IPS-NIHi11 (cell line): ENCODE data around the gene SESTD1.
"Not testable (repeated sequence)": the region's sequence is repeated elsewhere in the genome, so short reads cannot be mapped to it uniquely, and the experiment has no call there.

Experiments
- DNase-seq: peaks from one replicate; pipeline ENCODE4 v3.0.0; 2012; ENCODE audit warnings: mixed read lengths, low spot score

SESTD1 gene

DNA sequence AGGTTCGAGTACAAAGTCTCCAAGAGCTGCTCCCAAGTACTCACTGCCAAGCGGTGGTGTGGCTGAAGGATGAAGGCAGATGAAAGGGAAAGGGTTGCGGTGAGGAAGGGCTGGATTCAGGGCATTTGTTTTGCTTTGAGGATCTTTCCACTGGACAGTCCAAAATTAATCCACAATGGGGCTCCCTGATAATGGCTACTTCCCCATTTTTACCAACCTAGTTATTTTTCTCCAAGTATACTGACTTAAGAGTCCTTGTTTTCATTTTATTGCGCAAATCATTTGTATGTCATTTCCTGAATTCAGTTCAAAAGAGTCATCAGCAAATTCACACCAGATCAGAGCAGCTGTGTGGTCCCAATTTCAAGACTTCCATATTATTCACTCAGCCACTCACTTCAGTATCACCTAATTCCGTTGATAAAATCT is 464 bp upstream of the SESTD1 start:
- DNase-seq, result no peak

DNA sequence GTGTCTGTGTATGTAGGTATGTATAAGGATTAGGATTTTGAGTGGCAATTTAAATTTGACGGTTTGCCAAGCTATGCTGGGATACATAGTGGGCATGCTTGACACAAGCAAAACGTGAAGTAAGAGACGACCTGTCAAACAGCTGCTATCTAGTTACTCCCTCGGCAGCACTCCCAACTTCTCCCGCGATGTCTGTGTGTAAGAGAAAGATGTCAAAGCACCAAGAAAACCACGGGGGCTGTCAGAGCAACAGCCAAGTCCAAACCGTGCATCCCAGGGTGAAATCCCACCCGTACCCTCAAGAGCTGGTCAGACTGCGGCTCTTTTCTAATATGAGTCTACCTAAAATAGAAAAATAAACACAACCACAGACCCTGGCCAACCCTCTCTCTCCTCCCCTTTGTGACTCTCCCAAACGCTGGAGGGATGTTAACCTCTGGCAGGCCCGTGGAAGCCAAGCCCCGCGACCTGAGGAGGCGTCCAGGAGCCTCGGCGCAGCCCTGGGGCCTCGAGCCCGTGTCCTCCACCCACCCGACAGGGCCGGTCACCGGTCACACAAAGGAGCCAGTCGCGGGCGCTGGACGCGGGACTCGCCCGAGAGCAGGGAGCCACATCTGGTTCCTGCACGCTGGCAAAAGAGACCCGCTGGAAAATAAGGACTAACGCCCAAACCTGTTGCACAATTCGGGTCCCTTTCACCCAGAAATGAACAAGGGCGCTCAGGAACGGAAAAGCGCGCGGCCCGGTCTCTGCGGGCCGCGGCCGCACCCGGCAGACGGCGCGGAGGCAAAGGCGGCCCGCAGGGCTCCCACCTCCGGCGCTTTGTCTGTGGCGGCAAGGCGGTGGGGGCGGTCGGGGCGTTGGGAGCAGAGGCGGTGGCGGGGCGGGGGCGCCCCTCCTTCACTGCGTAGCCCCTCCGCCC is 925 bp downstream of the SESTD1 start:
- peak; percentile 34 for DNase-seq

DNA sequence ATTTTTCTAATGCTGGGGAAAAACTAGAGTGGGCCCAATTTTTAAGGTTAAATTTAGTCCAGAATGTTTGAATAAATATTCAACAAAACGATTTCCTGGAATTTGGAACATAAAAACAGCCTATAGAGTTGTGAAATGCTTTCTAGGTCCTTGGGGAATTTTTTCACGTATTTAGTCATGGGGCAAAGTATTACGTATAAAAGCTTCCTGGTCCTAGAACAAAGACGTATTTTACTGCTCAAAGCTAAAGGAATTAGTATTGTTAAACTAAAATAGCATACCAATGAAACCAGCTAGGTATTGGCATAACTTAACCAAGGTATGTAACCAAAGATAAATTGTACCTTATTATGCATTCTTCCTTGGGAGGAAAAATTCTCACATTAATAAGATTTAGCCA is 1.6 kb downstream of the SESTD1 start:
- no peak for DNase-seq

DNA sequence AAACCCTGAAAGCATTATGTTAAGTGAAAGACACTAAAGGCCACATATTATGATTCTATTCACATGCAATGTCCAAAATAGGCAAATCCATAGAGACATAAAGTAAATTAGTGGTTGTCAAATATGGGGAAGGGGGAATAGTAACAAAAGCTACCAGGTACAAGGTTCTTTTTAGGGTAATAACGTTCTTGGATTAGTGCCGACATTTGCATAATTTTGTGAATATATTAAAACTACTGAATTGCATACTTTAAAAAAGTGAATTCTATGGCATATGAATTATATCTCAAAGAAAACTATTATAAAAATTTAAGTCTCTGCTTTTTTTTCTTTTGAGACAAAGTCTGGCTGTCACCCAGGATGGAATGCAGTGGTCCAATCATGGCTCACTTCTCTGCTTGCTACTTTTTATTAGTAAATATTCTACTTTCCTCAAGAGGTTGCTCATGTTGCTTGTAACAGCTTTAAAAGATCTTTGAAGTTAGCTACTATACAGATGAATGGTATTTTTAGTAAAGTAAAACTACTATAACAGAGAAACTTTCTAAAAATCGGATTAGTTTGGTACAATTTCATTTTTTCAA is 2.5 kb downstream of the SESTD1 start:
- DNase-seq, result no peak

DNA sequence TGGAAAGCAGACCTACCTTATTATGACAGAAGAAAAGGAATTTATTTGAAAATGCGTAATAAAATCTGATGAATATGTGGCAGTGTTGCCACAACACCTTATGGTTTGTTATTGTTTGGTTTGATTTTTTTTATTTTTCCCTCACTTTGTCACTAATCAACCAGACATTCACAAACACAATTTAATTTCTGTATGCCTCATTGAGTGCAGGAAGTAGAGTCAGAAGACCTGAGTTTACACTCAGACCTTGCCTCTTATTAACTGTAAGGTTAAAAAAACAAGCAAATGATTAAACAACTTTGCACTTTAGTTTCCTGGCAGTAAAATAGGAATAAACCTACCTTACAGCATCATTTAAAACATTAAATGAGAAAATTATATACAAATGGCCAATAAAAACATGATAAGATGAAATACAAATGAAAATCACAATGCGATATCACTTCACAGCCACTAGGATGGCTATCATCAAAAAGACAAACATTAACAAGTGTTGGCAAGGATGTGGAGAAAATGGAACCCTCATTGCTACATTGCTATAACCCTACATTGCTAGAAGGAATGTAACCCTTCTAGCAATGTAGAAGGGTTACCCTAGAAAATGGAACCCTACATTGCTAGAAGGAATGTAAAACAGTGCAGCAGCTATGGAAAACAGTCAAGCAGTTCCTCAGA is 3.3 kb downstream of the SESTD1 start:
- no peak for DNase-seq

DNA sequence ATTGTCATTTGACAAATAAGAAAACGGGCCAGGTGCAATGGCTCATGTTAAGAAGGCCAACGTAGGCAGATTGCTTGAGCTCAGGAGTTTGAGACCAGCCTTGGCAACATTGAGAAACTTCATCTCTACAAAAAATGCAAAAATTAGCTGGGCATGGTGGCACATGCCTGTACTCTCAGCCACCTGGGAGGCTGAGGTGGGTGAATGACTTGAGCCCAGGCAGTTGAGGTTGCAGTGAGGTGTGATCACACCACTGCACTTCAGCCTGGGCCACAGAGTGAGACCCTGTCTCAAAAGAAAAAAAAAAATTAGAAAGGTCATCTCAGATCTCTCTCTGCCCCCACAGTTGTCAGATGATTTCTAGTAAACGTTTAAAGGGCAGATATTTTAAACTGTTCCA is 4.4 kb downstream of the SESTD1 start:
- no peak for DNase-seq

DNA sequence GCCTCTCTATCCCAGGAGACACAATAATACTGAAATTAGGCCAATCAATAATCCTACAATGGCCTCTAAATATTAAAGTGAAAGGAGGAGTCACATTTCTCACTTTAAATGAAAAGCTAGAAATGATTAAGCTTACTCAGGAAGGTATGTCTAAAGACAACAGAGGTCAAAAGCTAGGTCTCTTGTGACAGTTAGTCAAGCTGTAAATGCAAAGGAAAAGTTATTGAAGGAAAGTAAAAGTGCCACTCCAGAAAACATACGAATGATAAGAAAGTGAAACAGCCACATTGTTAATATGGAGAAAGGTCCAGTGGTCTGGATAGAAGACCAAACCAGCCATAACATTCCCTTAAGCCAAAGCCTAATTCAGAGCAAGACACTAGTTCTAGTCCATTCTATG is 9.5 kb downstream of the SESTD1 start:
- no peak for DNase-seq

DNA sequence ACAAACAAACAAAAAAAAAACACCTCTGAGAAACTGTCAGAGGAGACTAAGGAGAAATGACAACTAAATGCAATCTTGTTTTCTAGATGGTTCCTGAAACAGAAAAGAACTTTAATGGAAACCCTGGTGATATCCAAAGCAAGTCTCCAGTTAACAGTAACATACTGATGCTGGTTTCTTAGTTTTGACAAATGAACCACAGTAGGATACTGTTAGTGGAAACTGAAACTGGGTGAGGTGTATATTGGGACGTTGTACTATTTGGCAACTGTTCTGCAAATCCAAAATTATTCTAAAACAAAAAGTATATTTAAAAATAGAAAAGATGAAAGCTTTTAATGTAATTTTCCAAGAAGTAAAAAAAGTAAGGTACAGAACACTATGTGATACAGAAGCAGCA is 11.4 kb downstream of the SESTD1 start:
- DNase-seq, result no peak

DNA sequence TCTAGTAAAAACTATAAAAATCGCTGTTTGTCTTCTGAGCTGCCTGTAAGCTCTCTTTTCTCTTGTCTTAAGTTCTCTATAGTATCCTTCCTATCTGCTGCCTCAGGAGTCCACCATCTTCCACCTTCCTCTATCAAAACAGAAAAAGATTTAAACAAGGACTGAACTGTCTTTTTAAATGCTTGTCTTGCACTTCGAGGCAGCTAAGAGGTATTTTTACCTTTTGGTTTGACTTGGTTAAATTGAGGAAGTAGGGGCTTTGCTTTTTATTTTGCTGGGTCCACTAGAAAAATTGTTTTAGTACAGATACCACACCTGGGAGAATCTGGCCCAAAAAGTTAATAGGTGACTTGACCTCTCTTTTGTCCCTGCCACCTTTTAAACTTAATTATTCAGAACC is 12.2 kb downstream of the SESTD1 start:
- no peak for DNase-seq

DNA sequence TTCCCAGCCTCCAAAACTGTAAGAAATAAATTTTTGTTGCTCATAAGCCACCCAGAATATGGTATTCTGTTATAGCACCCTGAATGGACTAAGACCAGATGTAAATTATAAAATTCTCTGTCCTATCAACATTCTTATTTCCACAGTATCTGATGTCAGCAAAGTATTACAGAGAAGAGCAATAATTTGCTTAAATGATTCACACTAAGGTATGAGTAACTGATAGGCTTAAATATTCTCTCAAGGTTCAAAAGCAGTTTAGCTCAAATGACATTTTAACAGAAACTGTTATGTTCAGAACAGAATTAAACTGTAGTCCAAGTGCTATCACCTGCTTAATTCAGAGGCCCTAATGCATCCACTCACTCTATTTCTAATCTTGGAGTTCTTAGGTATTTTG is 12.8 kb downstream of the SESTD1 start:
- DNase-seq, result no peak

DNA sequence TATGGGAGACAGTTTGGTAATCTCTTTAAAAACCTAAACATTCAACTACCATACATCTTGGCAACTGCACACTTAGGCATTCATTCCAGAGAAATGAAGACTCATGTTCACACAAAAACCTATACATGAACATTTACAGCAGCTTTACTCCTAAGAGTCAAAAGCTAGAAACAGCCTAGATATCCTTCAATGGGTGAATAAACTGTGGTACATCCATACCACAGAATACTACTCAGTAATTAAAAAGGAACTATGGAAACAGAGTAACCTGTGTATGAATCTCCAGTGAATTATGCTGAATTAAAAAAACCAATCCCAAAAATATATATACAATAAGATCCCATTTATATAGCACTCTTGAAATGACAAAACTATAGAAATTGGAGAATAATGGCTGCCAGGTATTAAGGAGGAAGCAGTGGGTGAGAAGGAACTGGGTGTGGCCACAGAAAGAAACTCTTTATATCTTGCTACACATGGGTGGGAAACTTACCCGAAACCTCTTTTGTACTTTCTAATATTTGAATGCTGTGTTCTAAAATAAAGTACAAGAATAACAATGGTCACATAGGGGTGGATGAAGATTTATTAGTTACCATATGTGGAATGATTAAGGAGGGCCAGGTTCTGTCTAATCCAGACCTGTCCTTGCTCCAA is 13.7 kb downstream of the SESTD1 start:
- DNase-seq, result no peak

DNA sequence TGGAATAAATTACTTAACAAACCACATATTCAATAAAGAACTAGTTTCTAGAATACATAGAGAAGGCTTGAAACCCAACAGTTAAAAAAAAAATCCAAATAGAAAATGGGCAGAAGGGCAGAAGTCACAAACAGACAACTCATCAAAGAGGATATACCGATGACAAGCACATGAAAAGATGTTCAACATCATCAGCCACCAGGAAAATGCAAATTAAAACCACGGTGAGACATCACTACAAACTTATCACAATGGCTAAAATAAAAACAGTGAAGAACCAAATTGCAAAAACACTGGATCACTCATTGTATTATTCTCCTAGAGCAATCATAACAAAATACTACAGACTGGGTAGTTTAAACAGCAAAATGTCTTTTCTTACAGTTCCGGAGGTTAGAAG is 14.5 kb downstream of the SESTD1 start:
- no peak for DNase-seq

DNA sequence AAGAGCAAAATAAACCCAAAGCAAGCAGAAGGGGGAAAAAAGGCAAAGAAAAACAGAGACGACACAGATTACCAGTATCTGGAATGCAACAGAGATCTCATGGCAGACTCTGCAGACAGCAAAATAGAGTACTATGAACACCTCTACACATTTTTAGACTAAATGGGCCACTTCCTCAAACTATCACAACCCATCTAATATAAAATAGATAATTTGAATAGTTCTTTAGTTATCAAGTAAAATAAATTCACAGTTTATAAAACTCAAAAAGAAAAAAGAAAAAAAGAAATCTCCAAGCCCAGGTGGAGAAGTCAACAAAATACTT is 16.6 kb downstream of the SESTD1 start:
- DNase-seq, result no peak

DNA sequence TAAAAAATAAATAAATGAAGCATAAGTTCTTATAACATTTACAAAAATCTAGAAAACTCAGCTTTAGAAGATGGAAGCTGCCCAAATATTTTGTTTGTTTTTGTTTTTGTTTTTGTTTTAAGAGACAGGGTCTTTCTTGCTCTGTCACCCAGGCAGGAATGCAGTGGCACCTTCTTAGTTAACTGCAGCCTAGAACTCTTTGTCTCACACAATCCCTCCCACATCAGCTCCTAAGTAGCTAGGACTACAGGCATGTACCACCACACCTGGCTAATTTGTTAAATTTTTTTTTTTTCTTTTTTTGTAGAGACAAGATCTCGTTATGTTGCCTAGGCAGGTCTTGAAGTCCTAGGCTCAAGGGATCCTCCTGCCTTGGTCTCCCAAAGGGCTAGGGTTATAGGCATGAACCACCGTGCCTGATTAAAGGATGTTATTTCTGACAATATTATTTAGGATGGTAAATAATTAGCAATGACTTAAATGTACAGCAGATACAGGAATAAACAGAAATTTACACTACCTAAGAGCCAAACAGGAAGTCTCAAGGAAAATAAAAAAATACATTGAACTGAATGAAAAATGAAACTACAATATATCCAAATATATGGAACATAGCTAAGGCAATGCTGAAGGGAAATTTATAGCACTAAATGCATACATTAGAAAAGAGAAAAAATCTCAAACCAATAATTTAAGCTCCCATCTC is 17.2 kb downstream of the SESTD1 start:
- no peak for DNase-seq

DNA sequence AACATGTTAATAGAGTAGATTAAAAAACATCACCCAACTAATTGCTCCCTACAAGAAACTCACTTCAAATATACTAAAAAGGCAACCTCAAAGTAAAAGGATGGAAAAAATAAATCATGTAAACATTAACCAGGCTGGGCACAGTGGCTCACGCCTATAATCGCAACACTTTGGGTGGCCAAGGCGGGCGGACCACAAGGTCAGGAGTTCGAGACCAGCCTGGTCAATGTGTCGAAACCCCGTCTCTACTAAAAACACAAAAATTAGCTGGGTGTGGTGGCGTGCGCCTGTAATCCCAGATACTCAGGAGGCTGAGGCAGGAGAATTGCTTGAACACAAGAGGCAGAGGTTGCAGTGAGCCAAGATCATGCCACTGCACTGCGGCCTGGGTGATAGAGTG is 18.8 kb downstream of the SESTD1 start:
- not testable (repeated sequence) for DNase-seq

DNA sequence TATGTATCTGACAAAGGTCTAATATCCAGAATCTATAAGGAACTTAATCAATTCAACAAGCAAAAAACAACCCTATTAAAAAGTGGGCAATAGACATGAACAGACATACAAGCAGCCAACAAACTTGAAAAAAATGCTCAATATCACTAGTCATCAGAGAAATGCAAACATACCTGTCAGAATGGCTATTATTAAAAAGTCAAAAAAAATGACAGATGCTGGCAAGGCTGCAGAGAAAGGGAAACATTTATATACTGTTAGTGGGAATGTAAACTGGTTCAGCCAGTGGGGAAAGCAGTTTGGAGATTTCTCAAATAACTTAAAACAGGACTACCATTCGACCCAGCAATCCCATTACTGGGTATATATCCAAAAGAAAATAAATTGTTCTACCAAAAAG is 21.6 kb downstream of the SESTD1 start:
- no peak for DNase-seq

DNA sequence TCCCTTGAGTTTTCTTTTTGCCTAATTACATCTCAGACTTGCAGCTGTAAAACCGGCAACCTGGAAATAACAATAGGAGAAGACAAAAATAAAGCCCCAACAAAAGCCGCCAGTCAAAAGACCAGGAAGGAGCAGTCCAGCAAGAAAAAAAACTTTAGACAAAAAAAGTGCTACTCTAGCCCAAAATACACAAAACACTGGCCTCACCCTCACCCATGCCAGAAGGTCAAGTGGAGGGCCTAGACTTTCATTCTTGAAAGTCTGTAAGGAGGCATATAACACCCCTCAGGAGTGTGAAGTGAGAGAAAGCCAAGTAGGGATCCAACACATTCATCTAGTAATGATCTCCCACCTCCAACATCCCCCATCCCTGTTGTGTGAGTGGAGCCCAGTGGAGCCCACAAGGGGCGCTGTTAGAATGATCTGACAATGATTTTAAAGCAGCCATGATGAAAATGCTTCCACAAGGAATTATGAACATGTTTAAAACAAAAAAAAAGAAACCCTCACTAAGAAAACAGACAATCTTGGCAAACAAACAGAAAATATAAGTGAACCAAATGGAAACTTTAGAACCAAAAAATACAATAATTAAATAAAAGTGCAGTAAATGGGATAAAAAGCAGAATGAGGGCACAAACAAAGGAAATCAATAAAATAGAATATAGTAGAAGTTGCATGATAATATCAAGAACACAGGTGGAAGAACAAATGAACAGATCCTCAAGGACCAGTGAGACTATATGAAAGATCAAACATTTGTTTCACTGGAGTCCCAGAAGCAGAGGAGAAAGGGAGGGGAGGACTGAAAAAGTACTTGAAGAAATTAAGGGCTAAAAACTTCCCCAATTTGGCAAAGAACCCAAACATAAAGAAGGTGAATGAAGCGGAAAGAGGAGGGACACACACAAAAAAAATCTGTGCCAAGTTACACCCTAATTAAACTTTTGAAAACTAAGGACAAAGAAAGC is 23.9 kb downstream of the SESTD1 start:
- DNase-seq, result peak; percentile 23

DNA sequence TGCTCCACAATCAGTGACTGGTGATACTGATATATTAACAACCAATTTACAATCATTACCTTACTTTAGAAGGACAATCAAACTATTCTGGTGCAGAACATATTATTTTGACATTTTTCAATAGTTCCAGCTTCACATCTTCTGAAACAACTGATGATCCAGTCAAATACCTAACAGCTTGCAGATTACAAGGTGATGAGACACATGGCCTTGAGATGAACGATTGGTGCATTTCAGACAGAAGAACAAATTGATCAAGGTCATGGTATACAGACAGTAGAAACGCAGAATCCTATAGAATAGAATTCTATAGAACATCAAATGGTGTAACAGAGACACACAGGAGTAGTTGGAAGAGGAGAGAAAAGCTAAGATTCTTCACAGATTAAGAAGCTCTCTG is 24.8 kb downstream of the SESTD1 start:
- DNase-seq, result no peak

DNA sequence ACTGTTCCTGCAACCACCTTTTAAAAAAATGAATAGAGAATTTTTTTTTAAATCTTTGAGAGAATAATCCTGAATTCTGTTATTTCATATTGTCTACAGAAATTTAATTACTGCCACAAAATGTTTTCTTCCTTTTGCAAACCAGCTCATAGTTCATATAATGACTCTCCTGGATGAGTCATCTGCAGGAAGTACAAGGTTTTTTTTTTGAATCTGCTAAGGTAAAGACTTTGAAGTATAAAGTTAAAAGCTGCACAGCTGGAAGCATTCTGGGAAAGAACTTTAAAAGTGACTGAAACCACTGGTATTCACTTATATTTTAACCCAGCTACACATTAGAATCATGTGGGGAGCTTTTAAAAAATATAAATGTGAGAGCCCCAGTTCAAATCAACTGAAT is 25.4 kb downstream of the SESTD1 start:
- DNase-seq, result peak; percentile 12

DNA sequence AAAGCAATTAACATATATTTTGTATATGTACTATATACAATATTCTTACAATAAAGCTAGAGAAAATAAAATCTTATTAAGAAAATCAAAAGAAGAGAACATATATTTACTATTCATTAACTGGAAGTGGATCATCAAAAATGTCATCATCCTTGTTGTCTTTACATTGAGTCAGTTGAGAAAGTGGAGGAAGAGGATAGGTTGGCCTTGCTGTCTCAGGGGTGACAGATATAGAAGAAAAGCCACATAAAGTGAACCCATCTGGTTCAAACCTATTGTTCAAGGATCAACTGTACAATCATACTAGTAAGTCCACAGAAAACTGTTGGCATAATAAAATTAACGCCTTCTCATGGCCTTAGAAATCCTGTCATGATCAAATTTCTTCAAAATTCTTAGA is 26.6 kb downstream of the SESTD1 start:
- DNase-seq, result no peak
